Effector CD8-positive, alpha-beta T cell (primary cell): ENCODE measurements around the gene GPR18.
"Not testable (repeated sequence)": the region's sequence is repeated elsewhere in the genome, so short reads cannot be mapped to it uniquely, and the experiment has no call there.

Experiments
- DNase-seq: peaks from one replicate; lab custom pipeline; 2025; lab: John Stamatoyannopoulos, UW

Gene GPR18

GRCh38 chr13:99228737-99229691 is 29.2 kb downstream of the GPR18 start:
- no peak for DNase-seq

- no peak for DNase-seq
Observed at GRCh38 chr13:99227909-99228688, 30.1 kb downstream of the GPR18 start.

GRCh38 chr13:99227331-99227900 is 30.8 kb downstream of the GPR18 start:
- no peak for DNase-seq

GRCh38 chr13:99226513-99226912 is 31.7 kb downstream of the GPR18 start:
- no peak for DNase-seq

- DNase-seq: no peak
Observed at GRCh38 chr13:99225078-99225477, 33.1 kb downstream of the GPR18 start.

GRCh38 chr13:99224021-99224420 is 34.2 kb downstream of the GPR18 start:
- DNase-seq: no peak

GRCh38 chr13:99223587-99223986 is 34.6 kb downstream of the GPR18 start:
- DNase-seq: no peak

- DNase-seq: no peak
Observed at GRCh38 chr13:99221567-99222239, 36.5 kb downstream of the GPR18 start.

GRCh38 chr13:99220199-99220935 is 37.8 kb downstream of the GPR18 start:
- peak; percentile 12 for DNase-seq

- DNase-seq: peak; percentile 39
Observed at GRCh38 chr13:99218969-99219368, 39.2 kb downstream of the GPR18 start.

- DNase-seq: no peak
Observed at GRCh38 chr13:99218545-99218944, 39.6 kb downstream of the GPR18 start.

GRCh38 chr13:99218126-99218525 is 40.1 kb downstream of the GPR18 start:
- DNase-seq: no peak

- DNase-seq: no peak
Observed at GRCh38 chr13:99217461-99218110, 40.6 kb downstream of the GPR18 start.

GRCh38 chr13:99215184-99215830 is 42.9 kb downstream of the GPR18 start:
- peak; percentile 32 for DNase-seq

- no peak for DNase-seq
Observed at GRCh38 chr13:99214731-99215130, 43.4 kb downstream of the GPR18 start.

GRCh38 chr13:99214232-99214631 is 43.9 kb downstream of the GPR18 start:
- DNase-seq: no peak

GRCh38 chr13:99211421-99212035 is 46.7 kb downstream of the GPR18 start:
- DNase-seq: no peak

GRCh38 chr13:99210627-99211026 is 47.6 kb downstream of the GPR18 start:
- DNase-seq: not testable (repeated sequence)

GRCh38 chr13:99208845-99209527 is 49.2 kb downstream of the GPR18 start:
- DNase-seq: no peak
